AG20443 (cell line): ENCODE measurements around the gene SCUBE3.

Source experiments
- DNase-seq: peaks from one replicate; pipeline ENCODE4 v3.0.0; 2012; ENCODE audit warnings: low spot score, mixed read lengths

SCUBE3 gene

GRCh38 chr6:35240838-35241801 lies 27.4 kb downstream of the SCUBE3 start:
- DNase-seq = peak; percentile 85

- no peak for DNase-seq
These were observed 28.7 kb downstream of the SCUBE3 start for GRCh38 chr6:35242486-35242885.

- no peak for DNase-seq
These were observed 29.1 kb downstream of the SCUBE3 start for GRCh38 chr6:35242906-35243305.

GRCh38 chr6:35243386-35243958 lies 29.7 kb downstream of the SCUBE3 start:
- no peak for DNase-seq

- no peak for DNase-seq
These were observed 30.8 kb downstream of the SCUBE3 start for GRCh38 chr6:35244551-35244950.

- DNase-seq = no peak
These were observed 34.0 kb downstream of the SCUBE3 start for GRCh38 chr6:35247642-35248231.

GRCh38 chr6:35248300-35248699 lies 34.5 kb downstream of the SCUBE3 start:
- DNase-seq = no peak

- no peak for DNase-seq
These were observed 35.2 kb downstream of the SCUBE3 start for GRCh38 chr6:35248965-35249364.

GRCh38 chr6:35251949-35252348 lies 38.2 kb downstream of the SCUBE3 start:
- no peak for DNase-seq

- no peak for DNase-seq
These were observed 39.5 kb downstream of the SCUBE3 start for GRCh38 chr6:35253249-35253648.

GRCh38 chr6:35258336-35258735 lies 44.6 kb downstream of the SCUBE3 start:
- DNase-seq = no peak

- DNase-seq = peak; percentile 74
These were observed 45.1 kb downstream of the SCUBE3 start for GRCh38 chr6:35258858-35259193.

GRCh38 chr6:35259194-35259947 lies 45.6 kb downstream of the SCUBE3 start, which contains the start of gene ZNF76:
Gene ZNF76, plus strand, starts transcription at chr6:35259735. Its CDS starts 21,417 bp downstream, at chr6:35281152.
- DNase-seq = peak; percentile 100

- DNase-seq = peak; percentile 74
These were observed 46.3 kb downstream of the SCUBE3 start for GRCh38 chr6:35259948-35260590.

- no peak for DNase-seq
These were observed 47.1 kb downstream of the SCUBE3 start for GRCh38 chr6:35260591-35261570.

GRCh38 chr6:35262596-35262995 lies 48.8 kb downstream of the SCUBE3 start:
- peak; percentile 57 for DNase-seq

GRCh38 chr6:35264550-35265274 lies 51.0 kb downstream of the SCUBE3 start:
- no peak for DNase-seq

- no peak for DNase-seq
These were observed 51.8 kb downstream of the SCUBE3 start for GRCh38 chr6:35265523-35265922.

- DNase-seq = no peak
These were observed 53.7 kb downstream of the SCUBE3 start for GRCh38 chr6:35267446-35267845.

GRCh38 chr6:35267897-35268296 lies 54.1 kb downstream of the SCUBE3 start:
- no peak for DNase-seq
